ENCODE results near the gene ASCL1.

DNA sequence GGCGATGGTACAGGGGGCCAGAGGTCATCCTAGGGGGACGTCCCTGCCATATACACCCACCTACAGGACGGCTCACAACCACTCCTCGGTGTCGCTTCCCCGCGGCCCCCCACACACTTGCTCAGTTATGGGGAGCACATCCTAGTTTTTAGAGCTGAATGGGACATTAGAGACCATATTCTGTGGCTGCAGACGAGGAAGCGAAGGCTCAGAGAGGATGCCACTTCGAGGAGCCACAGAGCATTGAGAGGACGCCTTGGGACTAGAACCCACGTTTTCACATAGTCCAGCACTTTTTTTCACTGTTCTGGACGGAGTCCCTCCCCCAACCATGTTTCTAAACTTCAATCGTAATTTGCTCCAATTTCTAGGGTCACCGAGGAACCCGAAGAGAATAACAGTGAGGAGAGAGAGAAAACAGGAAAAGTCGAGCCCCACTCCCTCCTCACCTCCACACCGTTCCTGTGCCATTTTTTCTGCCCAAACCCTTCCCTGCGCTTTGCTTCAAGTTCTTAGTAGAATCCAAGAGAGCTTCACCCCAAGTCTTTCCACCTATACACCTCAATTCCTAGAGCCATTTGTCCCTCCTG is 641 bp upstream of the ASCL1 start:
- TF ChIP-seq, protein P1, sequence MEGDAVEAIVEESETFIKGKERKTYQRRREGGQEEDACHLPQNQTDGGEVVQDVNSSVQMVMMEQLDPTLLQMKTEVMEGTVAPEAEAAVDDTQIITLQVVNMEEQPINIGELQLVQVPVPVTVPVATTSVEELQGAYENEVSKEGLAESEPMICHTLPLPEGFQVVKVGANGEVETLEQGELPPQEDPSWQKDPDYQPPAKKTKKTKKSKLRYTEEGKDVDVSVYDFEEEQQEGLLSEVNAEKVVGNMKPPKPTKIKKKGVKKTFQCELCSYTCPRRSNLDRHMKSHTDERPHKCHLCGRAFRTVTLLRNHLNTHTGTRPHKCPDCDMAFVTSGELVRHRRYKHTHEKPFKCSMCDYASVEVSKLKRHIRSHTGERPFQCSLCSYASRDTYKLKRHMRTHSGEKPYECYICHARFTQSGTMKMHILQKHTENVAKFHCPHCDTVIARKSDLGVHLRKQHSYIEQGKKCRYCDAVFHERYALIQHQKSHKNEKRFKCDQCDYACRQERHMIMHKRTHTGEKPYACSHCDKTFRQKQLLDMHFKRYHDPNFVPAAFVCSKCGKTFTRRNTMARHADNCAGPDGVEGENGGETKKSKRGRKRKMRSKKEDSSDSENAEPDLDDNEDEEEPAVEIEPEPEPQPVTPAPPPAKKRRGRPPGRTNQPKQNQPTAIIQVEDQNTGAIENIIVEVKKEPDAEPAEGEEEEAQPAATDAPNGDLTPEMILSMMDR (conservative IDR thresholded peaks at IDR 0.05), result no peak
- TF ChIP-seq EZH2 (IDR thresholded peaks at IDR 0.05; ENCODE audit: low read depth), result no peak

Data from PC-9 (cell line).